K562 (cell line): Measurements from ENCODE around the gene ZMYND8. TPM values are rescaled to one million over a fixed set of nuclear protein-coding genes. Genes with fewer than 3 reads are reported as not detected.

ENCODE experiments used
- ATAC-seq: fragments of 200-7000 bp; cut with Tn5 transposase; 3 replicates; pipeline ENCODE4 v1.9.1; 2020; ENCODE audit warnings: moderate library complexity
- BruUV-seq: library from RNA; stranded (reverse); fragments of 400-500 nt; replicated peaks from 2 replicates; lab custom pipeline; 2021; lab: Mats Ljungman, UMichigan
- CTCF ChIA-PET: fragments of 300-600 bp; formaldehyde crosslinking; extraction: SDS; loops from one replicate; lab custom pipeline; 2021; ENCODE audit warnings: low intra/inter-chr PET ratio; lab: Yijun Ruan, JAX
- POLR2A ChIA-PET: fragments of 300-600, 350-650 bp; sonication (Branson Sonifier 250); formaldehyde crosslinking; extraction: SDS; loops from one replicate; lab custom pipeline; 2021; ENCODE audit warnings: antibody characterized with exemption, inconsistent platforms; lab: Yijun Ruan, JAX
- DNase-seq, 4 experiments: peaks; one replicate each; pipeline versions ENCODE4 v3.0.0 to v3.0.0-alpha.2; 2011 to 2018; ENCODE audit warnings: low spot score in 3 of 4, mixed read lengths in 3 of 4; ENCODE audit errors: extremely low read depth in 1 of 4
- FAIRE-seq: peaks from 2 replicates; lab custom pipeline; 2011; peaks lifted over from hg19 to GRCh38; lab: Jason Lieb, UNC
- H2AFZ ChIP-seq: 2 replicates; pipeline ENCODE4 v1.6.0; 2011; ENCODE audit warnings: low read depth, low read length, control low read depth, inconsistent platforms
- H3K27ac ChIP-seq: fragments of 200-600 bp; 3 replicates; pipeline ENCODE4 v1.8.0; 2011; ENCODE audit warnings: low read depth, mild to moderate bottlenecking, control low read depth, inconsistent platforms, low read length, moderate library complexity, mixed read lengths; ENCODE audit errors: extremely low read depth
- H3K27me3 ChIP-seq, 2 experiments: fragments of 300-600 bp in 1 of 2; 2 replicates in 1 of 2; 3 replicates in 1 of 2; pipeline versions ENCODE4 v1.6.0 to v1.8.0; 2011; ENCODE audit warnings: inconsistent platforms in 2 of 2, low read length in 2 of 2, mild to moderate bottlenecking in 1 of 2, mixed read lengths in 1 of 2, moderate library complexity in 1 of 2; ENCODE audit not compliant: control insufficient read depth in 2 of 2, insufficient read depth in 2 of 2
- H3K36me3 ChIP-seq: fragments of 300-600 bp; 3 replicates; pipeline ENCODE4 v1.8.0; 2011; ENCODE audit warnings: mild to moderate bottlenecking, low read length, inconsistent platforms; ENCODE audit not compliant: control insufficient read depth, insufficient read depth
- H3K4me1 ChIP-seq, 2 experiments: fragments of 200-600 bp in 1 of 2; replicated peaks in 1 of 2; 2 replicates in 1 of 2; 3 replicates in 1 of 2; pipeline versions ENCODE4 v1.5.1 to v1.8.0; 2011; ENCODE audit warnings: inconsistent platforms in 2 of 2, low read length in 2 of 2, mild to moderate bottlenecking in 1 of 2, mixed read lengths in 1 of 2, moderate library complexity in 1 of 2; ENCODE audit not compliant: control insufficient read depth in 2 of 2, insufficient read depth in 2 of 2
- H3K4me2 ChIP-seq: 2 replicates; pipeline ENCODE4 v1.6.1; 2011; ENCODE audit warnings: low read length, control low read depth, inconsistent platforms, mixed read lengths; ENCODE audit not compliant: insufficient read depth
- H3K4me3 ChIP-seq: fragments of 200-600 bp; sonication (generic), shearing (Covaris generic); 2 replicates; pipeline ENCODE4 v1.5.1; 2016; ENCODE audit warnings: control low read depth, inconsistent platforms
- H3K79me2 ChIP-seq: fragments of 200-600 bp; 3 replicates; pipeline ENCODE4 v1.8.0; 2011; ENCODE audit warnings: low read length, inconsistent platforms; ENCODE audit not compliant: control insufficient read depth, insufficient read depth
- H3K9ac ChIP-seq, 2 experiments: 2 replicates each; pipeline versions ENCODE4 v1.6.0 to v1.6.1; 2011; ENCODE audit warnings: low read depth in 2 of 2, low read length in 2 of 2, control low read depth in 1 of 2, inconsistent platforms in 1 of 2, mild to moderate bottlenecking in 1 of 2, mixed read lengths in 1 of 2; ENCODE audit not compliant: insufficient read depth in 1 of 2
- H3K9me1 ChIP-seq: one replicate; pipeline ENCODE4 v1.6.0; 2011; ENCODE audit warnings: inconsistent platforms, mild to moderate bottlenecking, low read length, moderate library complexity; ENCODE audit not compliant: control insufficient read depth, insufficient read depth
- H3K9me3 ChIP-seq: replicated peaks from 2 replicates; pipeline ENCODE4 v1.5.1; 2011; ENCODE audit warnings: low read depth, low read length, inconsistent platforms; ENCODE audit not compliant: control insufficient read depth, insufficient read depth
- H4K20me1 ChIP-seq: replicated peaks from 2 replicates; pipeline ENCODE4 v1.6.1; 2011; ENCODE audit warnings: low read length, inconsistent platforms, mixed read lengths; ENCODE audit not compliant: control insufficient read depth, insufficient read depth
- ATF3 ChIP-seq, 2 experiments: fragments of 450-650 bp in 1 of 2; sonication (generic) in 1 of 2; formaldehyde crosslinking in 1 of 2; IDR thresholded peaks in 1 of 2; conservative IDR thresholded peaks in 1 of 2; 2 replicates each; pipeline versions ENCODE4 v1.6.1 to v1.8.1; 2016 to 2023; ENCODE audit warnings: mild to moderate bottlenecking in 2 of 2, moderate library complexity in 2 of 2, inconsistent platforms in 1 of 2, missing genetic modification reagents in 1 of 2
- CCNT2 ChIP-seq: IDR thresholded peaks from 2 replicates; pipeline ENCODE4 v1.6.1; 2011; ENCODE audit warnings: borderline replicate concordance, low read depth, mild to moderate bottlenecking, moderate library complexity, mixed read lengths, low read length; ENCODE audit not compliant: insufficient read length; ENCODE audit errors: extremely low read depth
- CHD4 ChIP-seq: fragments of 200-600 bp; sonication (generic); IDR thresholded peaks from 3 replicates; pipeline ENCODE4 v1.6.1; 2012; ENCODE audit warnings: low read depth, mild to moderate bottlenecking, mixed read lengths, low read length, inconsistent platforms; ENCODE audit not compliant: insufficient read depth, insufficient replicate concordance, poor library complexity, severe bottlenecking
- DIDO1 ChIP-seq: fragments of 450-650 bp; IDR thresholded peaks from 2 replicates; pipeline ENCODE4 v1.6.1; 2016; ENCODE audit warnings: low read depth, missing biosample characterization, missing genetic modification characterization
- DMBX1 ChIP-seq: fragments of 250-450 bp; sonication (Bioruptor Pico); IDR thresholded peaks from 2 replicates; pipeline ENCODE4 v1.8.0; 2022; ENCODE audit warnings: inconsistent platforms, mild to moderate bottlenecking, moderate library complexity, borderline replicate concordance
- ELK3 ChIP-seq: fragments of 450-650 bp; formaldehyde crosslinking; IDR thresholded peaks from 2 replicates; pipeline ENCODE4 v1.4.0; 2020; ENCODE audit warnings: mild to moderate bottlenecking
- EP300 ChIP-seq: IDR thresholded peaks from 2 replicates; pipeline ENCODE4 v1.6.1; 2012; ENCODE audit warnings: low read length, improper control_type of control experiment
- EWSR1 ChIP-seq: fragments of 450-650 bp; IDR thresholded peaks from 2 replicates; pipeline ENCODE4 v1.6.1; 2018; ENCODE audit warnings: borderline replicate concordance, mild to moderate bottlenecking, low read depth, moderate library complexity; ENCODE audit not compliant: partially characterized antibody
- HMG20B ChIP-seq: fragments of 250-450 bp; sonication (Bioruptor Pico); IDR thresholded peaks from 2 replicates; pipeline ENCODE4 v1.5.0; 2021; ENCODE audit warnings: mild to moderate bottlenecking
- MAFK ChIP-seq: IDR thresholded peaks from 2 replicates; pipeline ENCODE4 v1.6.1; 2011; ENCODE audit warnings: low read length, improper control_type of control experiment
- POLR2AphosphoS5 ChIP-seq: IDR thresholded peaks from 2 replicates; pipeline ENCODE4 v1.6.1; 2011; ENCODE audit warnings: mild to moderate bottlenecking, low read depth, low read length, moderate library complexity; ENCODE audit not compliant: control insufficient read depth, insufficient read depth
- PTBP1 ChIP-seq: fragments of 200-400 bp; formaldehyde crosslinking; IDR thresholded peaks from 2 replicates; pipeline ENCODE4 v1.6.1; 2017; ENCODE audit warnings: low read depth, low read length
- SETDB1 ChIP-seq: IDR thresholded peaks from one replicate; pipeline ENCODE4 v1.6.1; 2012; ENCODE audit warnings: low read length, control low read depth, inconsistent platforms
- STAT5A ChIP-seq: IDR thresholded peaks from 2 replicates; pipeline ENCODE4 v1.6.1; 2012; ENCODE audit warnings: low read length, inconsistent platforms, borderline replicate concordance
- SUPT5H ChIP-seq: fragments of 450-650 bp; IDR thresholded peaks from 2 replicates; pipeline ENCODE4 v1.6.1; 2016
- ZBTB12 ChIP-seq: fragments of 250-450 bp; sonication (Bioruptor Pico); IDR thresholded peaks from 2 replicates; pipeline ENCODE4 v1.4.0; 2020
- ZNF232 ChIP-seq: sonication (generic); formaldehyde crosslinking; IDR thresholded peaks from 2 replicates; pipeline ENCODE4 v1.8.0; 2022; ENCODE audit warnings: mild to moderate bottlenecking, missing genetic modification reagents
- WGBS: fragments of 100-300 bp; shearing (Covaris generic); methylation state at CpG from one replicate; pipeline ENCODE4 v1.1.6; 2016; ENCODE audit warnings: low coverage, mixed read lengths; ENCODE audit not compliant: insufficient coverage; ENCODE audit errors: missing lambda C conversion rate; 5-methylcytosine and 5-hydroxymethylcytosine counted together
- in situ Hi-C: fragments of 300-500 bp; cut with MboI; formaldehyde crosslinking; loops from 4 replicates; pipeline ENCODE4 v1.15.0; 2018; ENCODE audit warnings: inconsistent platforms, mixed read lengths
- intact Hi-C: fragments of 100-400 bp; cut with micrococcal nuclease; formaldehyde crosslinking; loops from 2 replicates; pipeline ENCODE4 v1.14.2; 2022
- polyA plus RNA-seq, 8 experiments: library from polyadenylated mRNA; depleted of rRNA in 4 of 8; stranded (reverse) in 5 of 8; unstranded in 3 of 8; fragments of >200 nt; fragmentation: Nextera tagmentation in 2 of 8; fragmentation: Illumina TruSeq in 1 of 8; extraction: Ambion mirVana in 2 of 8; extraction: Trizol in 1 of 8; gene quantifications; 2 replicates each; pipeline versions ENCODE4 v1.2.1 to v1.2.3, GENCODE V29; 2011 to 2014; ENCODE audit warnings: inconsistent platforms in 1 of 8, missing spikeins in 1 of 8
- total RNA-seq, 7 experiments: library from RNA; depleted of rRNA in 6 of 7; stranded (reverse); fragments of >200 nt in 6 of 7; fragmentation: Illumina TruSeq in 2 of 7; extraction: Trizol in 2 of 7; gene quantifications; 2 replicates each; pipeline versions ENCODE4 v1.2.1 to v1.2.3, GENCODE V29; 2011 to 2021; ENCODE audit warnings: low replicate concordance in 1 of 7

Gene ZMYND8
- total and polyA plus RNA-seq, 9 of the 15 experiments (the other 6 are each of a cell fraction or from before 2014, with no cell fraction given) = 31.8 to 148 (median 71.9) TPM

GRCh38 chr20:47283411-47283810 lies 73.1 kb downstream of the ZMYND8 start (continued):
- TF ChIP-seq CHD4 = no peak
- TF ChIP-seq CCNT2 = no peak
- no peak for TF ChIP-seq STAT5A
- TF ChIP-seq ZNF232 (CRISPR knock-in tag) = no peak
- TF ChIP-seq DMBX1 (CRISPR knock-in tag) = no peak
- no peak for TF ChIP-seq HMG20B (CRISPR knock-in tag)
- no peak for TF ChIP-seq SETDB1
- TF ChIP-seq EP300 = no peak
- TF ChIP-seq, all 486 proteins: peak for 0

- ChIA-PET CTCF (no interaction called here), POLR2A (interaction anchor here (0.5 to 2.7 kb wide), 3 partner anchors 8 to 131 kb away, joined by 3 to 9 read pairs (median 8); no protein-coding TSS in a partner anchor)
- ATAC-seq = no peak
- no peak for FAIRE-seq
- Histone ChIP-seq H3K27me3 (no peaks in the 10 kb centered on the region), H3K4me1 (peaks cover 0 to 10% of the 10 kb centered on the region in 2 experiments; a peak in 3 of 5 replicates), H3K9ac (no peak overlapping the region), H3K79me2 (peaks cover 86% of the 10 kb centered on the region), H3K9me3 (no peaks in the 10 kb centered on the region), H3K4me2 (no peak overlapping the region), H2AFZ (no peak overlapping the region), H4K20me1 (peaks cover 13% of the 10 kb centered on the region), H3K9me1 (no peaks in the 10 kb centered on the region), H3K36me3 (peaks cover 99% of the 10 kb centered on the region), H3K27ac (no peak overlapping the region), H3K4me3 (no peak overlapping the region)
- 93% methylated on average over 2 of the region's 2 CpGs for WGBS
- in situ Hi-C loops = loop anchor here (10.0 kb wide), 1 partner anchor 322 kb away; no protein-coding TSS in a partner anchor
- intact Hi-C loops = no loop called here
- no peak for DNase-seq
- BruUV-seq = no TSS peak
- TF ChIP-seq ELK3 (CRISPR knock-in tag) = no peak
- peak; percentile 27; the same call in 1 of the 2 replicates for TF ChIP-seq POLR2AphosphoS5
- TF ChIP-seq ATF3 (IDR thresholded peaks at IDR 0.05) = no peak
- TF ChIP-seq ATF3 (CRISPR knock-in tag; conservative IDR thresholded peaks at IDR 0.05) = no peak
- peak; percentile 40 for TF ChIP-seq EWSR1
- TF ChIP-seq MAFK = no peak
- TF ChIP-seq DIDO1 (tag) = no peak
- TF ChIP-seq ZBTB12 (CRISPR knock-in tag) = no peak
- no peak for TF ChIP-seq PTBP1
- peak; percentile 32; the same call in 1 of the 2 replicates for TF ChIP-seq SUPT5H
Observed at GRCh38 chr20:47282864-47283263, 73.6 kb downstream of the ZMYND8 start.
